Measurements from ENCODE around the gene TRIM65. TPM values are rescaled to one million over a fixed set of nuclear protein-coding genes. Genes with fewer than 3 reads are reported as not detected.
"Not testable (repeated sequence)": the region's sequence is repeated elsewhere in the genome, so short reads cannot be mapped to it uniquely, and the experiment has no call there.

TRIM65 gene
- total RNA-seq, 2 donors from 2014 or later = 27.5 to 28.1 TPM

- intact Hi-C loops (cut with DNase I) = no loop called here
- Histone ChIP-seq H3K27me3 (replicated peaks; ENCODE audit: insufficient read depth) (no peaks in the 10 kb centered on the region), H3K36me3 (no peaks in the 10 kb centered on the region), H3K27ac (no peak overlapping the region), H3K4me1 (replicated peaks) (no peaks in the 10 kb centered on the region), H3K9me3 (no peaks in the 10 kb centered on the region), H3K4me3 (no peak overlapping the region)
- TF ChIP-seq POLR2AphosphoS5 (IDR thresholded peaks at IDR 0.05) = no peak
- TF ChIP-seq POLR2A (IDR thresholded peaks at IDR 0.05) = no peak
- TF ChIP-seq CTCF (IDR thresholded peaks at IDR 0.05) = no peak
- DNase-seq (ENCODE audit: low spot score) = no peak
- WGBS = 73% methylated on average over 6 of the region's 6 CpGs
These were observed 7.3 kb downstream of the TRIM65 start for GRCh38 chr17:75889454-75889853.

GRCh38 chr17:75888484-75888883 is 8.3 kb downstream of the TRIM65 start:
- WGBS = 86% methylated on average over 6 of the region's 6 CpGs
- no peak overlapping the region for H3K27ac ChIP-seq
- no peak overlapping the region for H3K4me3 ChIP-seq
- no peaks in the 10 kb centered on the region for H3K4me1 ChIP-seq (replicated peaks)
- no peaks in the 10 kb centered on the region for H3K36me3 ChIP-seq
- H3K27me3 ChIP-seq (replicated peaks; ENCODE audit: insufficient read depth) = no peaks in the 10 kb centered on the region
- DNase-seq (ENCODE audit: low spot score) = no peak
- no peaks in the 10 kb centered on the region for H3K9me3 ChIP-seq
- no peak for TF ChIP-seq POLR2AphosphoS5 (IDR thresholded peaks at IDR 0.05)
- no peak for TF ChIP-seq CTCF (IDR thresholded peaks at IDR 0.05)
- TF ChIP-seq POLR2A (IDR thresholded peaks at IDR 0.05) = no peak
- intact Hi-C loops (cut with DNase I) = no loop called here

GRCh38 chr17:75885860-75886259 is 10.9 kb downstream of the TRIM65 start:
- H3K27ac ChIP-seq; H3K9me3 ChIP-seq; H3K4me3 ChIP-seq; H3K27me3 ChIP-seq (replicated peaks; ENCODE audit: insufficient read depth); intact Hi-C loops (cut with DNase I); DNase-seq (ENCODE audit: low spot score); H3K4me1 ChIP-seq (replicated peaks); H3K36me3 ChIP-seq: not testable (repeated sequence)
- 89% methylated on average over 9 of the region's 9 CpGs for WGBS

- intact Hi-C loops (cut with DNase I) = no loop called here
These were observed 11.3 kb downstream of the TRIM65 start for GRCh38 chr17:75885431-75885830.

GRCh38 chr17:75881678-75882454 is 14.9 kb downstream of the TRIM65 start:
- WGBS = 91% methylated on average over 15 of the region's 15 CpGs
- Histone ChIP-seq H3K27me3 (replicated peaks; ENCODE audit: insufficient read depth) (no peaks in the 10 kb centered on the region), H3K4me3 (no peak overlapping the region), H3K27ac (no peak overlapping the region), H3K9me3 (no peaks in the 10 kb centered on the region), H3K36me3 (no peaks in the 10 kb centered on the region), H3K4me1 (replicated peaks) (peaks cover 1% of the 10 kb centered on the region)
- intact Hi-C loops (cut with DNase I) = no loop called here
- TF ChIP-seq POLR2A (IDR thresholded peaks at IDR 0.05) = no peak
- TF ChIP-seq CTCF (IDR thresholded peaks at IDR 0.05) = no peak
- no peak for TF ChIP-seq POLR2AphosphoS5 (IDR thresholded peaks at IDR 0.05)
- no peak for DNase-seq (ENCODE audit: low spot score)

More at GRCh38 chr17:75885431-75885830, 11.3 kb downstream of the TRIM65 start:
- no peaks in the 10 kb centered on the region for H3K27me3 ChIP-seq (replicated peaks; ENCODE audit: insufficient read depth)
- WGBS = 88% methylated on average over 8 of the region's 8 CpGs
- H3K9me3 ChIP-seq = no peaks in the 10 kb centered on the region
- no peak overlapping the region for H3K4me3 ChIP-seq
- no peak overlapping the region for H3K27ac ChIP-seq
- no peaks in the 10 kb centered on the region for H3K4me1 ChIP-seq (replicated peaks)
- TF ChIP-seq POLR2AphosphoS5 (IDR thresholded peaks at IDR 0.05) = no peak
- TF ChIP-seq POLR2A (IDR thresholded peaks at IDR 0.05) = no peak
- no peak for TF ChIP-seq CTCF (IDR thresholded peaks at IDR 0.05)
- no peaks in the 10 kb centered on the region for H3K36me3 ChIP-seq
- no peak for DNase-seq (ENCODE audit: low spot score)
